8988T (cell line): ENCODE results near the gene CTBP2.

ENCODE experiments used
- DNase-seq: peaks from one replicate; pipeline ENCODE4 v3.0.0; 2011

Gene CTBP2

DNA sequence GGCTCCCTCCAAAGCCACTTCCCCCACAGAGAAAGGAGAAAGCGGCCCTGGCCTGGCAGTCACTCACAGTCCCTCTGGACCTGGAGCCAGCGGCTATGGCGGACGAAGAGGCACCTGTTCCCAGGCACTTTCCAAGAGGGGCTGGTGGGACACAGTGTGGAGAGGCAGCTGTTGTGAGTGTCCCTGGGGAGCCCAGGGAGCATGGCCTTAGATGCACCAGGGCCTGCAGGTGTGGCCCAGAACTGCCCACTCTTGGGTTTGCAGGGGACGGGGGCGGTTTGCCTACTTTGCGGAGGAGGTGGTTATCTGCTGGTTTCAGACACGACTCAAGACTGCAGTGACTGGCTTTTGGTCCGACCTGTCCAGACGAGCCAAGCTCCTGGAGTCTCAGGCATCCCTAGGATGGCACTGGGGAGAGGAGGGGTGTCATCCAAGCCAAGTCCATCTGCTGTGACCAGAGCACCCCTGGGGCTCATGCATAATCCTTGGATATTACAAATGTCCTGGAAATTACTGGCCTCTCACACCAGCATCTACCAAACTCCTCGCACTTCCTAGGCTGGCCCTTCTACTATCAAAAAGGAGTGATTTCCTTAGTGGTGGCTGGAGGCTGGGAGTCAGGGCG lies 18.4 kb downstream of the CTBP2 start:
- no peak for DNase-seq

DNA sequence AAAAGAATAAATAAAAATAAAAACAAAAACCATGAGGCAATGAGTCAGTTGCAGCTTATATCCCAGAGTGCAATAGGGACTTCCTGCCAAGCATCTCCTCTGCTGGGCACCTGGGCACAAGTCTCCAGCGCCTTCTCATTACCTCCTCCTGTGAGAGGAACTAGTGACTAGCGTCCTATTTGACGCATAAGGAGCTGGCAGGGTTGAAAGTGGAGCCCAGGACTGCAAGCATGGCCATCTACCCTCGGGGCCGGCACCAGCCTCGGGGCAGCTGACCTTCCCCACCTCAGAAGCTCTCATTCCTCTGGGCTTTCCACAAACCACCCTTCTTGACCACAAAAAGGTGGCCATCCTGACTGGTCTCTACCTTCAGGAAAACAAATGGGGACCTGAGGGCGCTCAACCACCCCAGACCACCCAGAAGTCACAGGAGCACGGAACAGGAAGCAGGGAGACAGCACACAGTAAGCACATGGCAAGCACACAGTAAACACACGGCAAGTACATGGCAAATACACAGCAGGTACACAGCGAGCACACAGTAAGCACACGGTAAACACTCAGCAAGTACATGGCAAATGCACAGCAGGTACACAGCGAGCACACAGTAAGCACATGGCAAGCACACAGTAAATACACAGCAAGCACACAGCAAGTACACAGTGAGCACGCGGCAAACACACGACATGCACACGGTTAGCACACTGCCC lies 19.1 kb downstream of the CTBP2 start:
- DNase-seq = no peak

DNA sequence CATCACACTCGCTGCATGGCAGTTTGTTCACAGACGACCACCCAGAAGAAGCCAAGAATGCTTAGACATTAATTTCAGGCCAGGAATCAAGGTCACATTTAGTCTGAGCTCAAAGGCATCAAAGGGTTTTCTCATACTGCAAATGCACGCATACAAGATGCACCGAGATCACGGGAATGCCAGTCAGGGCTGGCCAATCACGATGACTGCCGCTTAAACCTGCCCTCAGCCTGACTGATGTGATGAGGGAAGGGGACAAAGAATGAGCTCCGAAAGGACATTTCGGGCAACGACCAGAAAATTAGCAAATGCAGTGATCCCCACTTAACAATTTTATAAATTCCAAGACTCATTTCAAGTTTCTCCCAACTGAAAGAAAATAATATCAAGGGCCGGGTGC lies 20.2 kb downstream of the CTBP2 start:
- DNase-seq = no peak

DNA sequence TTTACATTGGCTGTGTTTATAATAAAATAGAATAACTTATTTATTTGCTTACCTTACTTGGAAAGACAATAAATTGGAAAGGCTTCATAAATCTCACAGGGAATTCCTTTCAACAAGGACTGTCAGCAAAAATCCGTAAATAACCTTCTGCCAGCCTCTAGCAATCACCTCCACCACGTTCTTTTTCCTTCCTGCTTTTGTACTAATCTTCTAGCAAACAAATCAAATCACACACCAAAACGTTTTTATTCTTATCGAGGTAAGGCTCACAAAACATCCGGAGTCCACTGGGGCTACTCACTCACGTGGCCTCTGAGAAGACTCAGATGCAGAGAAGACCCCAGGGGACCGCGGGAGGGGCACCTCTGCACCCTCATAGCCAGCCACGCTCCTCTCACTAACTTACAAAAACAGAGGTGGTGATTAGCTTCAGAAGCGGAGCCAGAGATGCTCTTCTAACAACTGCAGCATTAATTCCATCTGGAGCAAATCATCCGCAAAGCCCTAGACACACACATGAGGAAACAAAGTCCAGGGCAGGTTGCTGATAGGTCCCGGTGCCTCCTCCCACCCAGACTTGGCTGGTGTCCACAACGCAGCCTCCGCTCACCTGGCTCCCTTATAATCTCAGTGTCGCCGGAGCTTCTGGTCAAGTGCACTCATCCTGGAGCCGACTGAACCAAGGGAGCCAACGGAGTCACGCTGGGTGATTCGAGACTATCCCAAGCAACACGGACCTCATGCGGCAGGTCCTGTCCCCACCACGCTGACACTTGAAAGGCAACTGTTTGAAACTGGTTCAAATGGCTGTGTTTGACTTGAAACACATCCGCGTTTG lies 22.5 kb downstream of the CTBP2 start:
- no peak for DNase-seq

DNA sequence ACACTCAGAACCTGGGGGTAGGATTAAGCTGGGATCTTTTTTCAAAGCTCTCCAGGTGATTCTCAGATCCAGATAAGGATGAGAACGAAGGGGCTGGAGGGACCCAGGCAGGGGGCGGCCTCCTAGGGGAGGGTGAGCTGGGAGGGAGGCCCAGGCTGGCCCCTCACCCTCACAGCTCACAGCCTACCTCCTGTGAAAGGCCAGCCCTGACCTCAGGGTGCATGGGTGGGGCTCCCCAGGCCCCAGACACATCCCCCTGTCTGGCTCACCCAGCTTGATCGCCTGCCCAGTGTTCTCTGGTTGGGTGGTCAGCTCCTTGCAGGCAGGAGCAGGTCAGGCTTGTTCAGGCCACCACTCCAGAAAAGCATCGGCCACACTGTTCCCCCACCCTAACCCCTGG lies 24.3 kb downstream of the CTBP2 start:
- no peak for DNase-seq

DNA sequence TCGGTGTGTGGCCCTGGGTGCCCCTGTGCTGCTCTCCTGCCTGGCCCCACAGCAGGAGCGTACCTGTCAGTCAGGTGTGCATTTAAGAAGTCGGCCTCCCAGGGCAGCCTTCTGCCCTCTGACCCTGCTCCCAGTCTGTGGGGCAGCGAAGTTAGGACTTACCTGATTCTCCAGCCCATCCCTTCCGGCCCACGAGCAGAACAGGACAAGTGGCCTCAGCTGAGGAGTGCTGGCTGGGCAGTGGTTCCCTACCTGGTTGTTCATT lies 24.7 kb downstream of the CTBP2 start:
- no peak for DNase-seq

DNA sequence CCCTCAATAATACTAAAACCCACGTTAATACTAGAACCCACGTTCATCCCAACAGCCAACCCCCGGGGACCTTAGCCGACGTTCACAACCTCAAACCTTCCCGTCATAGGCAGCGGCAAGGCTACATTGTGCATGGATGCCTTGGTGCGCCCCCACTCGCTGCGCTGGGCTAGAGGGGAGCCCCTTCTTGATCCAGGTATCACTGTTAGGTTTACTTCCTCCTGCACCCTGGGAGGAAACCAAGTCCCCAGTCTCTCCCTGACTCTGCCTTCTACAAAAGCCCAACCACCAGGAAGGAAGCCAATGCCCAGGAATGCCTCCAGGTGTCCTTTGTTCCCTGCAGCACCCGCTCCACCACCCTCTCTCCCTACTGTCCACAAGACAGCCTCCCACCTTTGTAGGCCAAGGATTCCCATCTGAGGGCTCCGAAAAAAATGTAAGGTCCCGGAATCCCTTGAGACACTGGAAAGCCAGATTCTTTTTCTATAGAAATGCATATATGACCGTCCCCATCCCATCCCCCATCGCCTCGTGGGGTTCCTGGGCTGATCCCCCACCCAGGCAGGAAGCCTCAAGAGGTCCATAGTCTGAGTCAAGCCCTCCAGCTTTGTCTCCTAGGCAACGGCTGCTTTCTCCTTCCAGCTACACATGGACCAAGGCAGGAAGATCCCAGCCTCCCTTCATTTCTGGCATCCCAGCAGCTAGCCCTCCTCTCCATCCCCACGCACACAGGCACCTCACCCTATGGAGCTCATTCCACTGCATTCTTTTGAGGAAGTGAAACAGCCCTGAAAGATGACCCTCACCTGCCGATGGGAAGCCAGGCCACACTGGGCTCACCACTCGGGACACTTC lies 25.2 kb downstream of the CTBP2 start:
- DNase-seq = no peak

DNA sequence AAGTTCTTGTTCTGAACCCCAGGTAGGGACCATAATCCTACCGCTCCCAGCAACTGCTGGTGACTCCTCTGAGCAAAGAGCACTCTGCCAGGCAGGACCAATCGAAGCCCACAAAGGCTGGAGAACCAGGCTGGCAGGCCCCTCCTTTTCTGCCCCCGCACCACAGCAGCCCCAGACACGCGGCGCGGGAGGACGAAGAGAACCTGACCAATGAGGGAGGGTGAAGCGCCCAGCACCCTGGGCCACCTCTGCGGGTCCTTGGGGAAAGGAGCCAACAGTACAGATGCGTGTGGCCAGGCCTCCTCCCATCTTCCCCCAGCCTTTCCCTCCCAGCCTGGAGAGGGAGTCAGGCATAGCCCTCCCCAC lies 25.9 kb downstream of the CTBP2 start:
- DNase-seq = no peak

DNA sequence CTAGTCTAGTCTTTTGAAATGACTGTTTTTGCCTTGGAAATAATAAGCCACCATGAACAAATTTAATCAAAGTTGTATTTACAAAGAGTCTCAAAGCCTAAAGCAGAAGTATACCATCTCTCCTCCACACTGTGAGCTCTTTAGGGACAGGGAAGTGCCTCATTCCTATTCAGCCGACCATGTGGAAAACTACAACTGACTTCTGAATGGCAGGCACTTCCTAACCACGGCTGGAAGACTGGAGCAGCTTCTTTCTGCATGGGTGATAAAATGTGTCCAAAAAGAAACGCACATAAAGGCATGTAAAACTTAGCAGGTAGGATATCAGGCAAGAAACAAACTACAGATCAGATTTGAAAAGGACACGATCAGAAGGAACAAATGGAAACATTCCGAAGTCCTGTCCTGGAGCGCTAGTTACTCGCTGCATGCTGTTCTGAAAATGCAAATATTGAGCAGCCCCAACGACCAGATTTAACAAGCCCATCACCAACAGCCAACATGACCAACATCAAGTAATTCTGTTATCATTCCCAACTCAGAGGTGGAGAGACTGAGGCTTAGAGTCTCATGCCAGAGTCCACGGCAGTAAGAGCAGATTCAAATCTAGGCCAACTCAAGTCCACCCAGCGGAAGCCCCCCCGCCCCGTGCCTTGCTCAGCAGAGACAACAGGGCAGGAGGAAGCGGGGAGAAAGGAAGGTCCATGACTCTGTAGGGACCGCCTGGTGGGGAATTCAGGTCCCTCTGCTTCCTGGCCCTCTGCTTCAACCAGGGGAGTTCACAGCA lies 26.5 kb downstream of the CTBP2 start:
- no peak for DNase-seq

DNA sequence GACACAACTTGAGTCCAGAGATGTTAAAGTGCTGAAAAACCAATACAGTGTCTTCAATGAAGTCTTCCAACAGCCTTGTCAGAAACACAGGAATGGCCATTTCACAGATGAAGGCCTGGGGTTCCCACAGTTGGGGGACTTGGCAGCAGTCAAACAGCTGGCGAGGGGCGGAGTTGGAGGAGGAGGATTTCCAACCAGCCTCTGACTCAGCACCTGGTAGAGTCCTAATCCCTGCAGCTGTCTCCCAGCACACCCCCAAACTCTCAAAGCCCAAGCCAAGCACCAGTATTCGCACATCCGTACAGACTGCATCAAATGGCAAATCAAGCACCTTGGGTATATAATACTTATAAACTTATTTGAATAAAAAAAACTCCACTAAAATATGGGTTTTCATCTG lies 28.0 kb downstream of the CTBP2 start:
- no peak for DNase-seq

DNA sequence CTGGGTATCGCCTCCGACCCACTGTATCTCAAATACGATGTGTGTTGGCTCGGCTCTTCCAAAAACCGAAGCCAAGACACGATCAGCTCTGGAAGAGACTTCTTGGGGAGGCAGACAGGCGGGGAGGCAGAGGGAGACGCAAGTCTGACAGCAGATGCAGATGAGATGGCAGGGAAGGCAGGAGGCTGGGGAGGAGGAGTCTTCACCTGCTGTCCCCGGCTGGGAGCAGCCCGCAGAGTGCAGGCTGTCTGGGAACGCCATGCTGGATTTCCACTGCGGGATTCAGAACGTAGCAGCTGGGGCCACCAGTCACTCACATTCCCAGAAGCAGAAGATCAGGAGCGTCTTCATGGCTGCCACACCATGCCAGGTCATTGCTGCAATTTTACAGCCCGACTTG lies 29.4 kb downstream of the CTBP2 start:
- no peak for DNase-seq

DNA sequence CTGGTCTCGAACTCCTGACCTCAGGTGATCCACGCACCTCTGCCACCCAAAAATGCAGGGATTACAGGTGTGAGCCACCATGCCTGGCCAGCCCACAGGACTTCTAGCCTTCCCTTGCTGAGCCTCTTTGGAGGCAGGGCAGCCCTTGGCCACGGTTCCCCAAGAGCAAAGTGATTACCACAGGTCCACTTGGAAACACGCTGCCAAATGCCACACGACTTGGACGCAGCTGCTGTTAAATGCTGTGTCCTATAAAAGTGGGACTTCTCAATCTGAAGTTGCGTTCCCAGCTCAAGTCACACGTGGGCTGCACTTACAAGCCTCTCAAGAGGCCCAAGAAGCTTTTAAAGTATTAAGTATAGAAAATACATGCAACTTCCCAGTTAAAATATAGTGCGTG lies 30.1 kb downstream of the CTBP2 start:
- DNase-seq = no peak

DNA sequence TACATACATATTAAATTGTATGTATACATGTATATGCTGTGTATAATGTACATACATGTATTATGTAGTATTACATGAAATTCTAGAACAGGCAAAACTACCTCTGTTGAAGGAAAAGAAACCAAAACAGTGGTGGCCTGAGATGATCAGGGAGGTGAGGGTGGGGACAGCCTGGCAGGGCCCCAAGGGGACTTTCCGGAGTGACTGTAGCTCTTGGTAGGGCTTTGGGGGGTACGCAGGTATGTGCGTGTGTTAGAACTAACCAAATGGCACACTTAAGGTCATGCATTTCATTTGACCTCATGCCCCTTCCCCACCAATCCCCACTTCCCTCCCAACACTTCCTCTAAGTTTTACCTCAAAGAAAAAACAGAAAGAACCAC lies 31.3 kb downstream of the CTBP2 start:
- no peak for DNase-seq

DNA sequence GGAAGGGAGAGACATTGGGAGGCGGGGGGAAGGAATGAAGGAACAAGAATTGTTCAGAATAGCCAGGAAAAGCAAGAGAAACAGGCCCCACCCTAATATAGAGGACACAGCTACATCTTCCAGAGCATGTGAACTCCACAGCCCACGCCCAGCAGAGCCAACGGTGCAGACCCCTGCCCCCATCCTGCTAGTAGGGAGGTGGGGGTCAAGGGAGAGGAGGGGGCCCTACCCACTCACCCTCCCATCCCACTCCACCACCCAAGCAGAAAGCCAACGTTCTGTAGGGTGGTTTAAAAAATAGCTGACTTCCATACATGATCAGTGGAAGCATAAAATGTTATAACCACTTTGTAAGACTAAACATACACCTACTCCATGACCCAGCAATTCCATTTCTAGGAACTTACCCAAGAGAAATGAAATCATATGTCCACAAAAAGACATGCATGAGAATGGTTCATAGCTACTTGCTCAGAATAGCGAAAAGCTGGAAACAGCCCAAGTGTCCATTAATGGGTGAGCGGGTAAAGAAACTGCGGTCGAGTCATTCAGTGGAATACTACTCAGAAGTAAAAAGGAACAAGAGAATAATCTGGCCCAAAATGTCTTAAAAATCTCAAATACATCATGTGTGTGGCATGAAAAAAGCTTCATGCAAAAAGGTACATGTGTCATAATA lies 31.8 kb downstream of the CTBP2 start:
- no peak for DNase-seq

DNA sequence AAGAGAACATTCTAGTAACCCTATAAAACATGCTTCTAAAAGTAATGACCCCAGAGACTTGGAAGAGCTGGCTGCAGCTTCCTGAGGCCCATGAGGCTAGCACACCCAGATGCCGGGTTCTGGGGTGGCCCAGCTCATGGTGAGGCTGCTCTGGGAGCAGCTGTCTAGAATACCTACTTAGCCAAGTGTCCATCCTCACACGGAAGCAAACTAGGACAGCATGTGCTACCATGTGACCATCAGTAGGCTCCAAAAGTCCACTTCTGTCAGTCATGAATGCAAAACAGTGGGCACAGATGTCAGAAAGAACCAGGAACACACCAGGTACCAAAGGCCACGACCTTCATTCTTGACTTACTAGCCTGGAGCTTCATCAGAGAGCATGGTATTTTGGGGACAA lies 32.4 kb downstream of the CTBP2 start:
- DNase-seq = no peak

DNA sequence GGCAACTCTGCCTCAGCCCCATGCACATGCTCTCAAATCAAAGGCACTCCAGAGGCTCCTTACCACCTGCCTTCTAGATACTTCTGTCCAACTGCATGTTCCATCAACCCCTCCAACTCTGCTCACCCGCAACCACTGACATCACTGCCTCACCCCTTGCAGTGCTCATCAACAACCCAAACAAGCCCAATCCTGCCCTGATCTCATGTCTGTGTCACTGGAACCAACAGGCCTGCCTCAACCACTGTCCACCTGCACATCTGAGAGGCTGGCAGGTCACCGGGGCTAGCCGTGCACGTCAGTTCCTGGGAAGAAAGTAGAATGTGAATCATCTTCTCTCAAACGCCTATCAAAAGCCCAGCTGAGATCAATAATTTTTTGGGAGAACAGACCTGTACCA lies 33.3 kb downstream of the CTBP2 start:
- no peak for DNase-seq

DNA sequence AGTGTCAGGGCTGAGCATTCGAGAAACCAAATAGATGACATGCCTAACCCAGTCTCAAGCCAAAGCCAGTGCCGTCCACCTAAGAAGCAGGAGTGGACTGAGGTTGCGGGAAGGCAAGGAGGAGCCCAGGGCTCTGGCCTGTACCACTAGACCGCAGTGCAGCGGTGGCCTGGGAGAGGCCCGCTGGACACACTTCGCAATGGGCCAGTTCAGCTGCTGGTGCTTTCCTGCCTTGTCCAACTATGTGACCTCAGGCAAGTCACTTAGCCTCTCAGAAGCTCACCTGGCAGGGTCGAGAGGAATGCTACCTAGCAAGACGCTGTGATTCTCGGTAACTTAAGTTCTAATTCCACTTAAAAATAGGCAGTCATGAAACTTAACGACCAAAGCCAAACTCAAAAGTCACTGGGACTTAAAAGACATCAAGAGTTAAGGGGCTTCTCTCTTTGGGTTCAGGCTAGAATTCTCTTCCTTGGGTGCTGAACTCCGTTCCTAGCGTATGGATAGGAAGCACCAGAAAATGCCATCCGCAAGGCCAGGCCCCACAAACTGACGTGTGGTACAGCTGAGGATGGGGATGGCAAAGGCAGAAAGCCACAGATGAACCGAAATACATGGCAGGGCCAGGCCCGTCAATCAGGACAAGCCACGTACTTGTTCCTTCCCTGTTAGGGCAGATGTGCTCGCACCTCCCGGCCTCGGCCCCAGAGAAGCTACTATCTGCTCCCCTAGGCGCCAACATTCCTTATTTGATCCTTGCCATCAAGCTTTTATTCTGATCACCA lies 34.2 kb downstream of the CTBP2 start:
- no peak for DNase-seq

DNA sequence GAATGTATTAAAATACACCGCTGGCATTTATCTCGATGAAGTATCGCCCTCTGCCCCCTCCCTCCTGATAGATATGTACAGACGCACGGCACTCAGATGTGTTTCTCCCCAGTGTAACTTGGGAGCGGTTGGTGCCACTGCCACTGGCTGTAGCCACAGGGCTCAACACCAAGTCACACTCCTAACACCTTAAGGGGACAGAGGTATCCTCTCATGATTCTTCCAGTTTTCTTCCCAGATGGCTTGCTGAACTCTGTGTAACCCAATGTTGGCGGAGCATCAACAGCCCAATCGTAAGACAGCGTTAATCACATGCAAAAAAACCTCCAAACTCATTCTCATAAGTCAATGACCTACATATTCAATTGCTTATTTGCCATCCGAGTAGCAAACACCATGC lies 35.5 kb downstream of the CTBP2 start:
- DNase-seq = no peak

DNA sequence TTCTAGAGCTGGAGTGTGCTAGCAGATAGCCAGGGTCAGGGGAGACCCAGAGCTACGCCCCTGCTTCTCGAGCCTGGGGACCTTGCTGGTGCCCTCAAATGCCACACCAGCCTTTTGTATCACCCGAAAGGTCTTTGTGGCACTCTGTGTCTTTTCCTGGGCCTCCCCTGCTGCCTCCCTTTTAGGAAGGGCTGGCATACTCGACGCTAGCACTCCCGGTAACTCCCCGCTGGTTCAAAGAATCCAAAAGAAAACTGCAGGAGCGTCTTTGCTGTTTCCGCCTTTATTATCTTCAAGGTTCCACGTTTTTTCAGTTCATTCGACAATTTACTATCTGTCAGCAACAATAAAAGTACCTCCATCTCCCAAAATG lies 36.3 kb downstream of the CTBP2 start:
- no peak for DNase-seq

DNA sequence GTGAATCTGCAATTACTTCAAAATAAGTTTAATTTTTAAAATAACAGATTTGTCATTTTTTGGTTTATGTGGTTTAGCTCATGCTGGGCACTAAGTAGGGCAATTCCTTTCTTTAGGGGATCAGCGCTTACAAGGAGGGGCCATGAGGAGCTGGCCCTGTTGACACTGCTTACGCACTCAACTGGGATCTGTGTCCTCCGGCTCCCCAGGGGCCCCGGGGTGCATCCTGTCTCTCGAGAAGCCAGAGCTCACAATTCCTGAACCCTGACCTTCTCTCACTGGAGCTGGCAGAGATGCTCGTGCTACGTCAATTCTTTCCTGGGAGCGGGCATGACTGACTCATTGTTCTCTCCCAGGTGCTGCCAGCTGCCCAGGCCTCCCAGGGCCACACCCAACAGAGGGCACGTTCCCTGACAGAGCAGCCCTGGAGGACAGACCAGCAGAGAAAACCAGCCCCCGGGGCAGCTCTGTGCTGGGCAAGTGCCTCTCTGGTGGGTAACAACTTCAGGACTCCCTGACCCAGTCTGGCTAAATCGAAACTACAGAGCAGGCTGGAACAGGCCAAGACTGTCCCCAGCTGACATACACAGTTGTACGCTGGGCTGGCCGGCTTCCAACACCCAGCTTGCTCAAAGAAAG lies 36.8 kb downstream of the CTBP2 start:
- DNase-seq = peak; percentile 86

DNA sequence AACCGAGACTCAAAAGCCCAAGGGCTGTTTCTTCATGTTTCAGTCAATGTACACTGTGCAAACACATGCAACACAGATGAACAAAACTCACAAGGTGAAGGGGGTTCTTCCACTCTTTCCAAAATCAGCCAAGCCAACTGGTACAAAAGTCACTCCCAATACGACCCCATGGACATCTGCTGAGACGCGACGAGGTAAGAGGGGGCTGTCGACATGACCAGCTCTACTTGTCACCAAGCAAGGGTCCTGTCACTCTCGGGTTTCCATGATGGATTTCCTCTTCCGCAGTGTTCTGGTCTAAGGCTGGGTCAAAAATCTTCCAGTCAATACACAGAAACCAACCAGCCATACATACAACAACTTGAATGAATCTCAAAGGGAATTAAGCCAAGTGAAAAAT lies 37.8 kb downstream of the CTBP2 start:
- no peak for DNase-seq
